Neuronal stem cell (in vitro differentiated cells): Measurements from ENCODE around the gene LRP4.
"Not testable (repeated sequence)": the region's sequence is repeated elsewhere in the genome, so short reads cannot be mapped to it uniquely, and the experiment has no call there.

Experiments
- DNase-seq: peaks from one replicate; pipeline ENCODE4 v3.0.0-alpha.2; 2013; ENCODE audit warnings: low spot score
- H2AFZ ChIP-seq: one replicate; pipeline ENCODE4 v1.6.1; 2013; ENCODE audit warnings: mild to moderate bottlenecking, low read length, inconsistent platforms
- H2AK5ac ChIP-seq: 2 replicates; pipeline ENCODE4 v1.6.1; 2013; ENCODE audit warnings: low read depth, mild to moderate bottlenecking, inconsistent platforms, low read length, moderate library complexity, mixed read lengths
- H2BK120ac ChIP-seq: 2 replicates; pipeline ENCODE4 v1.6.1; 2013; ENCODE audit warnings: low read depth, mild to moderate bottlenecking, inconsistent platforms, low read length, moderate library complexity, mixed read lengths
- H2BK12ac ChIP-seq: one replicate; pipeline ENCODE4 v1.6.1; 2013; ENCODE audit warnings: low read length, inconsistent platforms
- H2BK15ac ChIP-seq: 2 replicates; pipeline ENCODE4 v1.6.1; 2013; ENCODE audit warnings: mild to moderate bottlenecking, low read length, inconsistent platforms, mixed read lengths
- H2BK5ac ChIP-seq: one replicate; pipeline ENCODE4 v1.6.1; 2013; ENCODE audit warnings: inconsistent platforms, mild to moderate bottlenecking, low read length, moderate library complexity
- H3K14ac ChIP-seq: one replicate; pipeline ENCODE4 v1.6.1; 2013; ENCODE audit warnings: low read length, inconsistent platforms
- H3K18ac ChIP-seq: 2 replicates; pipeline ENCODE4 v1.6.1; 2013; ENCODE audit warnings: low read length, inconsistent platforms
- H3K23ac ChIP-seq: 2 replicates; pipeline ENCODE4 v1.6.1; 2013; ENCODE audit warnings: low read depth, mild to moderate bottlenecking, mixed read lengths, low read length, inconsistent platforms; ENCODE audit not compliant: poor library complexity
- H3K27ac ChIP-seq: replicated peaks from 3 replicates; pipeline ENCODE4 v1.5.1; 2013; ENCODE audit warnings: low read length, inconsistent platforms
- H3K27me3 ChIP-seq, 3 experiments: 2 replicates each; pipeline ENCODE4 v1.6.1; 2013; ENCODE audit warnings: low read length in 3 of 3, mild to moderate bottlenecking in 2 of 3, inconsistent platforms in 1 of 3, low read depth in 1 of 3, mixed read lengths in 1 of 3, moderate library complexity in 1 of 3; ENCODE audit not compliant: control insufficient read depth in 3 of 3, insufficient read depth in 3 of 3
- H3K36me3 ChIP-seq, 2 donors: replicated peaks in 1 of 2; 2 replicates each; pipeline ENCODE4 v1.6.1; 2013; ENCODE audit warnings: low read length in 2 of 2; ENCODE audit not compliant: control insufficient read depth in 2 of 2, insufficient read depth in 2 of 2
- H3K4ac ChIP-seq: 2 replicates; pipeline ENCODE4 v1.6.1; 2013; ENCODE audit warnings: inconsistent platforms, mild to moderate bottlenecking, low read length, moderate library complexity
- H3K4me1 ChIP-seq, 2 donors: 1 replicate in 1 of 2; 2 replicates in 1 of 2; pipeline ENCODE4 v1.6.1; 2013; ENCODE audit warnings: low read length in 2 of 2, low read depth in 1 of 2; ENCODE audit not compliant: control insufficient read depth in 2 of 2, insufficient read depth in 1 of 2
- H3K4me2 ChIP-seq: one replicate; pipeline ENCODE4 v1.6.1; 2013; ENCODE audit warnings: mild to moderate bottlenecking, low read length, inconsistent platforms; ENCODE audit not compliant: insufficient read depth, poor library complexity, severe bottlenecking
- H3K4me3 ChIP-seq, 2 donors: 2 replicates each; pipeline ENCODE4 v1.5.1; 2013; ENCODE audit warnings: low read length in 2 of 2, mild to moderate bottlenecking in 2 of 2, inconsistent platforms in 1 of 2, moderate library complexity in 1 of 2
- H3K79me1 ChIP-seq: one replicate; pipeline ENCODE4 v1.6.1; 2013; ENCODE audit warnings: low read depth, mild to moderate bottlenecking, inconsistent platforms, low read length, moderate library complexity
- H3K9ac ChIP-seq: one replicate; pipeline ENCODE4 v1.6.1; 2013; ENCODE audit warnings: mild to moderate bottlenecking, low read depth, low read length, inconsistent platforms; ENCODE audit not compliant: poor library complexity
- H3K9me3 ChIP-seq, 2 donors: replicated peaks in 1 of 2; 2 replicates each; pipeline versions ENCODE3 to v1.6.1; 2013; ENCODE audit warnings: low read length in 2 of 2, mild to moderate bottlenecking in 2 of 2, inconsistent platforms in 1 of 2, low read depth in 1 of 2, mixed read lengths in 1 of 2, moderate library complexity in 1 of 2; ENCODE audit not compliant: control insufficient read depth in 2 of 2, insufficient read depth in 1 of 2
- H4K8ac ChIP-seq: one replicate; pipeline ENCODE4 v1.6.1; 2013; ENCODE audit warnings: low read depth, mild to moderate bottlenecking, inconsistent platforms, low read length, moderate library complexity
- H4K91ac ChIP-seq: one replicate; pipeline ENCODE4 v1.6.1; 2013; ENCODE audit warnings: low read length, low read depth, mild to moderate bottlenecking, inconsistent platforms; ENCODE audit not compliant: poor library complexity
- whole genome bisulfite sequencing, 2 donors: extraction: QIAGEN DNeasy Blood & Tissue Kit; methylation state at CpG; one replicate each; pipeline ENCODE4 v1.1.7; 2013; ENCODE audit warnings: missing lambda C conversion rate in 2 of 2, mixed read lengths in 1 of 2; ENCODE audit not compliant: insufficient read length in 2 of 2, insufficient replicate concordance in 1 of 2; ENCODE audit errors: extremely low coverage in 2 of 2; 5-methylcytosine and 5-hydroxymethylcytosine counted together

The LRP4 gene

DNA sequence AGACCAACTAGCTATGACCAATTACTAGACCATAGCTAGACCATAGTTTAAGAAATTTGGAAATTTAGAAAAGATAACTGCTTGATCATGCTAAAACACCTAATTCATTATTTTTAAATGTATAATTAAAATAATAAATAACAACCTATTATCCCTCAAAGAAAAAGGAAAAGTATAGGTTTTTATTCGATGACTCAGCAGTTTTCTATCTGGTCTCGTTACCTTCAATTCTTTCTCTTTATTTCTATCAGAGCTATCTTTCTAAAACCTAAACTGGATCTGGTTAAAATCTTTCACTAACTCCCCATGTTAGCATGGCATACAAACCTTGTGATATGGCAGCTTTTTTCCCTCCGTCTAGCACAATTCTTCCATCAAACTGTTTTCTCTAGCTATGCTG is 45.5 kb upstream of the LRP4 start:
- Histone ChIP-seq H3K9me3 (peaks cover 0 to 16% of the 10 kb centered on the region in 2 donors), H3K4me1 (no peaks in the 10 kb centered on the region)

DNA sequence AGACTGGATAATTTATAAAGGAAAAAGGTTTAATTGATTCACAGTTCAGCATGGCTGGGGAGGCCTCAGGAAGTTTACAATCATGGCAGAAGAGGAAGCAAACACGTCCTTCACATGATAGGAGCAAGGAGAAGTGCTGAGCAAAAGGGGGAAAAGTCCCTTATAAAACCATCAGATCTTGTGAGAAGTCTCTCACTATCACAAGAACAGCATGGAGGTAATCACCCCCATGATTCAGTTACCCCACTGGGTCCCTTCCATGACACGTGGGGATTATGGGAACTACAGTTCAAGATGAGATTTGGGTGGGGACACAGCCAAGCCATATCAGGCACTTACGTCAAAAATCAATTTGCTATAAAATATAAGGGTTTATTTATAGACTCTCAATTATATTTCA is 43.5 kb upstream of the LRP4 start:
- no CpG with 5 or more reads among the region's 3 CpGs for WGBS, 2 donors
- not testable (repeated sequence) for H2AK5ac ChIP-seq

More for the DNA sequence above, 45.5 kb upstream of the LRP4 start:
- no peak overlapping the region for H3K4ac ChIP-seq
- no peak overlapping the region for H3K18ac ChIP-seq
- H3K23ac ChIP-seq, result no peak overlapping the region
- no peaks in the 10 kb centered on the region for H3K79me1 ChIP-seq
- no peak overlapping the region for H3K4me2 ChIP-seq
- no peaks in the 10 kb centered on the region for H3K27me3 ChIP-seq
- no peak overlapping the region for H3K9ac ChIP-seq
- H3K14ac ChIP-seq, result no peak overlapping the region
- no peak overlapping the region for H2AK5ac ChIP-seq
- DNase-seq, result no peak
- H2BK120ac ChIP-seq, result no peak overlapping the region
- H2BK12ac ChIP-seq, result no peak overlapping the region
- no peak overlapping the region for H4K8ac ChIP-seq
- no peak overlapping the region for H2BK5ac ChIP-seq
- no peak overlapping the region for H4K91ac ChIP-seq
- H2AFZ ChIP-seq, result no peak overlapping the region
- peaks cover 0 to 18% of the 10 kb centered on the region in 2 donors for H3K36me3 ChIP-seq
- no peak overlapping the region for H3K4me3 ChIP-seq
- no CpG with 5 or more reads among the region's 3 CpGs for WGBS, 2 donors
- H3K27ac ChIP-seq, result no peak overlapping the region
- H2BK15ac ChIP-seq, result no peak overlapping the region

DNA sequence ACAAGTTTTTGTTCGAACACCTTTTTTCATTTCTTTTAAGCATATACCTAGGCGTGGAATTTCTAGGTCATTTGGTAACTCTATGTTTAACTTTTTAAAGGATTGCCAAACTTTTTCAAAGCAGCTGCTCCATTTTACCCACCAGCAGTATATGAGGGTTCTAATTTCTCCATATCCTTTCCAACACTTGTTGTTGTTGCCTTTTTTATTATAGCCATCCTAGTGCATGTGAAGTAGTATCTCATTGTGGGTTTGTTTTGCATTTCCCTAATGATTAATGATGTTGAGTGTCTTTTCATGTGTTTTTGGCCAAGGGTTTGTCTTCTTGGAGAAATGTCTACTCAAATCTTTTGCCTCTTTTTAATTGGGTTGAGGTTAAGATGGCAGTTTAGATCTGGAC is 42.7 kb upstream of the LRP4 start:
- H3K9ac ChIP-seq, result no peak overlapping the region
- no peak overlapping the region for H3K18ac ChIP-seq
- H4K91ac ChIP-seq, result no peak overlapping the region
- H3K14ac ChIP-seq, result no peak overlapping the region
- no peak overlapping the region for H3K4me3 ChIP-seq
- no peak overlapping the region for H3K4me2 ChIP-seq
- peaks cover 5 to 23% of the 10 kb centered on the region in 2 donors for H3K9me3 ChIP-seq
- no peak overlapping the region for H2BK12ac ChIP-seq
- H3K23ac ChIP-seq, result no peak overlapping the region
- H2AFZ ChIP-seq, result no peak overlapping the region
- no peaks in the 10 kb centered on the region for H3K4me1 ChIP-seq
- no CpG with 5 or more reads among the region's 2 CpGs for WGBS, 2 donors
- no peak overlapping the region for H2BK5ac ChIP-seq
- H2AK5ac ChIP-seq, result no peak overlapping the region
- H3K4ac ChIP-seq, result no peak overlapping the region
- no peak overlapping the region for H2BK120ac ChIP-seq
- no peaks in the 10 kb centered on the region for H3K27me3 ChIP-seq
- no peaks in the 10 kb centered on the region for H3K79me1 ChIP-seq
- H4K8ac ChIP-seq, result no peak overlapping the region
- H3K27ac ChIP-seq, result no peak overlapping the region
- no peak for DNase-seq
- peaks cover 4 to 22% of the 10 kb centered on the region in 2 donors for H3K36me3 ChIP-seq
- H2BK15ac ChIP-seq, result no peak overlapping the region

More for the DNA sequence above, 43.5 kb upstream of the LRP4 start:
- not testable (repeated sequence) for H3K18ac ChIP-seq, H2AFZ ChIP-seq, H3K14ac ChIP-seq, H3K4me3 ChIP-seq, H2BK5ac ChIP-seq, H3K23ac ChIP-seq, H3K4me1 ChIP-seq, DNase-seq, H4K91ac ChIP-seq, H3K9ac ChIP-seq, H2BK12ac ChIP-seq, H3K27me3 ChIP-seq, H3K4ac ChIP-seq, H4K8ac ChIP-seq, H2BK15ac ChIP-seq, H2BK120ac ChIP-seq, H3K27ac ChIP-seq, H3K79me1 ChIP-seq, H3K4me2 ChIP-seq
- peaks cover 5 to 23% of the 10 kb centered on the region in 2 donors for H3K9me3 ChIP-seq
- peaks cover 4 to 26% of the 10 kb centered on the region in 2 donors for H3K36me3 ChIP-seq

DNA sequence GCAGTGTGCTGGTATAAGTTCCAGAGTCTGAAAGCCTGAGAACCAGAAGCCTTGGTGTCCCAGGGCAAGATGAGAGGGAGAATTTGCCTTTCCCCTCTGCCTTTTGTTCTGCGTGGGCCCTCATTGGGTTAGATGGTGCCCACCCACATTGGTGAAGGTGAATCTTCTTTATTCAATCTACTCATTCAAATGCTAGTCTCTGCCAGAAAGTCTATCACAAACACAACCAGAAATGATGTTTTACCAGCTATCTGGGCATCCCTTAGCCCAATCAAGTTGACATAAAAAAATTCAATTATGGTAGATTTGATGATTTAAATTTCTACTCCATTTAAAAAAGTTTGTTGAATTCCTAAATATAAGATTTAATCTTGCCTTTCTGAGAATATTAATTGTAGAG is 40.4 kb upstream of the LRP4 start:
- Histone ChIP-seq H3K14ac (no peak overlapping the region), H3K18ac (no peak overlapping the region), H3K36me3 (peaks cover 4 to 29% of the 10 kb centered on the region in 2 donors), H2BK5ac (no peak overlapping the region), H3K4me2 (no peak overlapping the region), H3K4me3 (peak overlapping the region in 1 of 2 donors; percentile 34), H3K4me1 (peaks cover 0 to 2% of the 10 kb centered on the region in 2 donors), H2AFZ (no peak overlapping the region), H3K23ac (no peak overlapping the region), H3K27ac (no peak overlapping the region), H4K8ac (no peak overlapping the region), H2AK5ac (no peak overlapping the region), H3K4ac (no peak overlapping the region), H3K9ac (no peak overlapping the region), H2BK15ac (no peak overlapping the region), H3K9me3 (peaks cover 5 to 18% of the 10 kb centered on the region in 2 donors), H2BK12ac (no peak overlapping the region), H3K79me1 (peaks cover 2% of the 10 kb centered on the region), H3K27me3 (no peaks in the 10 kb centered on the region), H4K91ac (no peak overlapping the region), H2BK120ac (no peak overlapping the region)
- WGBS, 2 donors, result no CpG with 5 or more reads among the region's 1 CpG
- no peak for DNase-seq
